HEK293 (cell line): ENCODE results near the gene SORT1.
"Not testable (repeated sequence)": the region's sequence is repeated elsewhere in the genome, so short reads cannot be mapped to it uniquely, and the experiment has no call there.

Experiments used
- CTCF ChIA-PET: fragments of 350-600 bp; formaldehyde crosslinking; extraction: SDS; loops from one replicate; lab custom pipeline; 2021; ENCODE audit warnings: antibody characterized with exemption; lab: Yijun Ruan, JAX
- POLR2A ChIA-PET: fragments of 300-600 bp; formaldehyde crosslinking; extraction: SDS; loops from one replicate; lab custom pipeline; 2020; ENCODE audit warnings: antibody characterized with exemption, inconsistent platforms; lab: Yijun Ruan, JAX
- H3K27ac ChIP-seq: fragments of 200-500 bp; sonication (Bioruptor generic); 2 replicates; pipeline ENCODE4 v1.5.1; 2014; ENCODE audit warnings: low read depth, low read length, control low read depth, inconsistent platforms; ENCODE audit errors: extremely low read depth
- H3K36me3 ChIP-seq, 2 experiments: fragments of 200-500 bp in 1 of 2; sonication (Bioruptor generic) in 1 of 2; 1 replicate in 1 of 2; 2 replicates in 1 of 2; pipeline ENCODE4 v1.5.1; 2014 to 2017; ENCODE audit warnings: inconsistent platforms in 2 of 2, low read length in 2 of 2; ENCODE audit not compliant: control insufficient read depth in 2 of 2, insufficient read depth in 1 of 2
- H3K4me1 ChIP-seq: fragments of 200-500 bp; sonication (Bioruptor generic); 2 replicates; pipeline ENCODE4 v1.5.1; 2014; ENCODE audit warnings: mild to moderate bottlenecking, low read length, inconsistent platforms; ENCODE audit not compliant: control insufficient read depth, insufficient read depth
- H3K4me3 ChIP-seq: 2 replicates; pipeline ENCODE4 v1.5.1; 2011; ENCODE audit warnings: low read depth, mild to moderate bottlenecking, control low read depth, low read length, moderate library complexity
- H3K9me3 ChIP-seq: fragments of 200-500 bp; sonication (Bioruptor generic); 2 replicates; pipeline ENCODE4 v1.5.1; 2014; ENCODE audit warnings: low read depth, low read length, inconsistent platforms; ENCODE audit not compliant: control insufficient read depth, insufficient read depth
- GLI4 ChIP-seq: fragments of 450-650 bp; formaldehyde crosslinking; IDR thresholded peaks from 2 replicates; pipeline ENCODE4 v1.5.1; 2016; ENCODE audit warnings: missing biosample characterization, missing genetic modification characterization
- GLIS1 ChIP-seq: fragments of 450-650 bp; formaldehyde crosslinking; IDR thresholded peaks from 2 replicates; pipeline ENCODE4 v1.5.1; 2016; ENCODE audit warnings: missing biosample characterization, missing genetic modification characterization
- KLF17 ChIP-seq: fragments of 450-650 bp; formaldehyde crosslinking; IDR thresholded peaks from 2 replicates; pipeline ENCODE4 v1.5.1; 2016; ENCODE audit warnings: missing biosample characterization, missing genetic modification characterization
- MZF1 ChIP-seq: fragments of 450-650 bp; formaldehyde crosslinking; IDR thresholded peaks from 2 replicates; pipeline ENCODE4 v1.5.1; 2017; ENCODE audit warnings: missing biosample characterization, missing genetic modification characterization, borderline replicate concordance
- PRDM10 ChIP-seq: fragments of 450-650 bp; formaldehyde crosslinking; IDR thresholded peaks from 2 replicates; pipeline ENCODE4 v1.5.1; 2016; ENCODE audit warnings: missing biosample characterization, missing genetic modification characterization
- SCRT2 ChIP-seq: fragments of 450-650 bp; formaldehyde crosslinking; IDR thresholded peaks from 2 replicates; pipeline ENCODE4 v1.5.1; 2016; ENCODE audit warnings: missing biosample characterization, missing genetic modification characterization
- TSHZ1 ChIP-seq: fragments of 450-650 bp; formaldehyde crosslinking; IDR thresholded peaks from 2 replicates; pipeline ENCODE4 v1.5.1; 2016; ENCODE audit warnings: missing biosample characterization, missing genetic modification characterization, borderline replicate concordance
- ZBTB17 ChIP-seq: fragments of 450-650 bp; formaldehyde crosslinking; IDR thresholded peaks from 2 replicates; pipeline ENCODE4 v1.5.1; 2016; ENCODE audit warnings: missing biosample characterization, missing genetic modification characterization
- ZFP3 ChIP-seq: fragments of 450-650 bp; formaldehyde crosslinking; IDR thresholded peaks from 2 replicates; pipeline ENCODE4 v1.5.1; 2016; ENCODE audit warnings: low read depth, missing biosample characterization, missing genetic modification characterization
- ZNF121 ChIP-seq: fragments of 450-650 bp; formaldehyde crosslinking; IDR thresholded peaks from 2 replicates; pipeline ENCODE4 v1.5.1; 2016; ENCODE audit warnings: missing biosample characterization, missing genetic modification characterization
- ZNF140 ChIP-seq: fragments of 450-650 bp; formaldehyde crosslinking; IDR thresholded peaks from 2 replicates; pipeline ENCODE4 v1.5.1; 2016; ENCODE audit warnings: missing biosample characterization, missing genetic modification characterization
- ZNF202 ChIP-seq: fragments of 450-650 bp; formaldehyde crosslinking; IDR thresholded peaks from 2 replicates; pipeline ENCODE4 v1.5.1; 2016; ENCODE audit warnings: missing biosample characterization, missing genetic modification characterization, borderline replicate concordance
- ZNF221 ChIP-seq: fragments of 450-650 bp; formaldehyde crosslinking; IDR thresholded peaks from 2 replicates; pipeline ENCODE4 v1.5.1; 2017; ENCODE audit warnings: missing biosample characterization, missing genetic modification characterization, borderline replicate concordance
- ZNF341 ChIP-seq: fragments of 450-650 bp; formaldehyde crosslinking; IDR thresholded peaks from 2 replicates; pipeline ENCODE4; 2016; ENCODE audit warnings: low read depth, missing biosample characterization, missing genetic modification characterization
- ZNF600 ChIP-seq: fragments of 450-650 bp; formaldehyde crosslinking; IDR thresholded peaks from 2 replicates; pipeline ENCODE4 v1.5.1; 2016; ENCODE audit warnings: missing biosample characterization, missing genetic modification characterization
- TF ChIP-seq, protein P1 (sequence below): fragments of 450-650 bp; formaldehyde crosslinking; IDR thresholded peaks from 2 replicates; pipeline ENCODE4 v1.5.1; 2016; ENCODE audit warnings: missing biosample characterization, missing genetic modification characterization

Gene SORT1

DNA sequence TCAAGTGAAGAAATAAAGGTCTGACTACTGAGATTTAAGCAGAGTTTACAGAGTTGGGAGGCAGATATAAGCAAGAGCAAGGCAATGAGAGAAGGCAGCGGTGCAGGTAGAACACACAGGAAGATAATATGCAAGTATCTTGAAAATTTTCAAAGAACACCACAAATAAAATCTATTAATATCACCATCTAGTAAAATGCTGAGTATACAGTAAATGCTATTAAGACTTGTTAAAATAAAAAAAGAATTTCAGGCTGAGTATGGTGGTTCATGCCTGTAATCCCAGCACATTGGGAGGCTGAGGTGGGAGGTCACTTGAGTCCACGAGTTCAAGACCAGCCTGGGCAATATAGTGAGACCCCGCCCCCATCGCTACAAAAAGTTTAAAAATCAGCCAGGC lies 20.0 kb downstream of the SORT1 start:
- H3K27ac ChIP-seq: no peak overlapping the region
- POLR2A ChIA-PET: no interaction called here
- no peaks in the 10 kb centered on the region for H3K36me3 ChIP-seq
- TF ChIP-seq ZFP3: no peak
- 0 out of 2 replicates have a peak, but pooled peaks have one; percentile 31 for TF ChIP-seq ZNF121 (tag by site-specific recombination)
- no peak overlapping the region for H3K4me3 ChIP-seq
- CTCF ChIA-PET: no interaction called here
- H3K4me1 ChIP-seq: no peaks in the 10 kb centered on the region; the same call in 1 of the 2 replicates
- H3K9me3 ChIP-seq: no peaks in the 10 kb centered on the region

GRCh38 chr1:109373696-109374095 lies 24.0 kb downstream of the SORT1 start:
- POLR2A ChIA-PET: interaction anchor here (1.2 kb wide), 1 partner anchor 10 kb away, joined by 4 read pairs; no protein-coding TSS in a partner anchor
- not testable (repeated sequence) for H3K4me1 ChIP-seq, H3K27ac ChIP-seq, H3K4me3 ChIP-seq, H3K36me3 ChIP-seq, H3K9me3 ChIP-seq
- TF ChIP-seq ZNF121 (tag by site-specific recombination): peak; percentile 90
- CTCF ChIA-PET: interaction anchor here (0.6 to 1.2 kb wide), 2 partner anchors 91 to 97 kb away, joined by 4 read pairs; no protein-coding TSS in a partner anchor

GRCh38 chr1:109373126-109373525 lies 24.6 kb downstream of the SORT1 start:
- Histone ChIP-seq H3K36me3 (peaks cover 0 to 5% of the 10 kb centered on the region in 2 experiments; a peak in 1 of 3 replicates), H3K27ac (no peak overlapping the region), H3K9me3 (no peaks in the 10 kb centered on the region), H3K4me1 (0 out of 2 replicates have a peak, but pooled peaks cover 5% of the 10 kb centered on the region), H3K4me3 (no peak overlapping the region)
- ChIA-PET POLR2A (no interaction called here), CTCF (interaction anchor here (1.2 kb wide), 1 partner anchor 91 kb away, joined by 4 read pairs; no protein-coding TSS in a partner anchor)
- peak; percentile 9; the same call in 1 of the 2 replicates for TF ChIP-seq GLIS1
- no peak for TF ChIP-seq GLI4 (tag by site-specific recombination)
- no peak for TF ChIP-seq MZF1 (tag by site-specific recombination)
- TF ChIP-seq SCRT2 (tag by site-specific recombination): no peak
- no peak for TF ChIP-seq PRDM10 (tag by site-specific recombination)
- TF ChIP-seq KLF17 (tag by site-specific recombination): no peak
- no peak for TF ChIP-seq ZNF221
- no peak for TF ChIP-seq ZNF202 (tag by site-specific recombination)

DNA sequence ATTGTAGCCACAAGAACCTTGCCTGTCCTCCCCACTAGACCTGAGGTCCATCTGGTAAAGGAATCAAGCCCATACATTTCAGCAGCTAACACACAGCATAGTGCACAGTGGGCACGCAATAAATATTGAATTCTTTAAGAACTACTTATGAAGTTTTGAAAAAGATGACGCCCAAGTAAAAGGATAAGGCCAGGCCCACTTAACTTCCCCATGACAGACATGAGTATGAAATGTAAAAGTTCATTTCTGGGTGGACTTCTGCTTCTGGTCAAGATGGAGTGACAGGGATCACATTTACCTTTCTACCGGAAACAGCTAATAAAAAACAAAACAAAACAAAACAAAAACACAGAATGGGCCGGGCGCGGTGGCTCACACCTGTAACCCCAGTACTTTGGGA lies 25.4 kb downstream of the SORT1 start:
- TF ChIP-seq ZBTB17 (tag by site-specific recombination): no peak
- TF ChIP-seq ZNF140 (tag by site-specific recombination): no peak
- TF ChIP-seq ZNF600: no peak
- TF ChIP-seq ZNF341 (tag by site-specific recombination): no peak
- no peak for TF ChIP-seq MZF1 (tag by site-specific recombination)
- TF ChIP-seq, protein P1, sequence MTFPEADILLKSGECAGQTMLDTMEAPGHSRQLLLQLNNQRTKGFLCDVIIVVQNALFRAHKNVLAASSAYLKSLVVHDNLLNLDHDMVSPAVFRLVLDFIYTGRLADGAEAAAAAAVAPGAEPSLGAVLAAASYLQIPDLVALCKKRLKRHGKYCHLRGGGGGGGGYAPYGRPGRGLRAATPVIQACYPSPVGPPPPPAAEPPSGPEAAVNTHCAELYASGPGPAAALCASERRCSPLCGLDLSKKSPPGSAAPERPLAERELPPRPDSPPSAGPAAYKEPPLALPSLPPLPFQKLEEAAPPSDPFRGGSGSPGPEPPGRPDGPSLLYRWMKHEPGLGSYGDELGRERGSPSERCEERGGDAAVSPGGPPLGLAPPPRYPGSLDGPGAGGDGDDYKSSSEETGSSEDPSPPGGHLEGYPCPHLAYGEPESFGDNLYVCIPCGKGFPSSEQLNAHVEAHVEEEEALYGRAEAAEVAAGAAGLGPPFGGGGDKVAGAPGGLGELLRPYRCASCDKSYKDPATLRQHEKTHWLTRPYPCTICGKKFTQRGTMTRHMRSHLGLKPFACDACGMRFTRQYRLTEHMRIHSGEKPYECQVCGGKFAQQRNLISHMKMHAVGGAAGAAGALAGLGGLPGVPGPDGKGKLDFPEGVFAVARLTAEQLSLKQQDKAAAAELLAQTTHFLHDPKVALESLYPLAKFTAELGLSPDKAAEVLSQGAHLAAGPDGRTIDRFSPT (tag by site-specific recombination): no peak
- TF ChIP-seq TSHZ1: no peak
- H3K27ac ChIP-seq: no peak overlapping the region
- H3K36me3 ChIP-seq: peaks cover 0 to 10% of the 10 kb centered on the region in 2 experiments; a peak in 1 of 3 replicates
- CTCF ChIA-PET: interaction anchor here (0.7 kb wide), 1 partner anchor 770 kb away, joined by 3 read pairs; no protein-coding TSS in a partner anchor
- no peaks in the 10 kb centered on the region for H3K9me3 ChIP-seq
- H3K4me1 ChIP-seq: 0 out of 2 replicates have a peak, but pooled peaks cover 5% of the 10 kb centered on the region
- POLR2A ChIA-PET: interaction anchor here (1.6 kb wide), 1 partner anchor 89 kb away, joined by 4 read pairs; the partner anchor contains the start of gene PSRC1
- H3K4me3 ChIP-seq: no peak overlapping the region
